Keratinocyte (primary cell): ENCODE measurements around the gene RIPK3. TPM values are rescaled to one million over a fixed set of nuclear protein-coding genes. Genes with fewer than 3 reads are reported as not detected.

Source experiments
- DNase-seq: peaks from one replicate; pipeline ENCODE4 v3.0.0-alpha.2; 2011; ENCODE audit warnings: low read depth, missing footprints, low spot score
- FAIRE-seq: peaks from 2 replicates; lab custom pipeline; 2011; peaks lifted over from hg19 to GRCh38; lab: Jason Lieb, UNC
- H2AFZ ChIP-seq: 2 replicates; pipeline ENCODE4 v1.6.0; 2012; ENCODE audit warnings: low read length, control low read depth, inconsistent platforms; ENCODE audit not compliant: control insufficient read depth
- H3K27ac ChIP-seq: 2 replicates; pipeline ENCODE4 v1.5.1; 2011; ENCODE audit warnings: low read length; ENCODE audit not compliant: control insufficient read depth, insufficient read depth
- H3K27me3 ChIP-seq: 3 replicates; pipeline ENCODE4 v1.6.0; 2011; ENCODE audit warnings: low read length; ENCODE audit not compliant: control insufficient read depth, insufficient read depth; ENCODE audit errors: extremely low read depth
- H3K36me3 ChIP-seq, 2 experiments: 2 replicates in 1 of 2; 3 replicates in 1 of 2; pipeline ENCODE4 v1.5.1; 2011; ENCODE audit warnings: low read length in 2 of 2, mild to moderate bottlenecking in 1 of 2; ENCODE audit not compliant: control insufficient read depth in 2 of 2, insufficient read depth in 2 of 2; ENCODE audit errors: extremely low read depth in 1 of 2
- H3K4me1 ChIP-seq: 3 replicates; pipeline ENCODE4 v1.5.1; 2011; ENCODE audit warnings: low read length; ENCODE audit not compliant: control insufficient read depth, insufficient read depth; ENCODE audit errors: extremely low read depth
- H3K4me2 ChIP-seq: 3 replicates; pipeline ENCODE4 v1.6.0; 2011; ENCODE audit warnings: low read depth, low read length; ENCODE audit not compliant: control insufficient read depth, insufficient read depth; ENCODE audit errors: extremely low read depth
- H3K4me3 ChIP-seq, 3 experiments: fragments of 200-600 bp in 1 of 3; sonication (generic) in 1 of 3; 2 replicates in 2 of 3; 3 replicates in 1 of 3; pipeline ENCODE4 v1.5.1; 2011 to 2016; ENCODE audit warnings: low read length in 3 of 3, mild to moderate bottlenecking in 3 of 3, control low read depth in 2 of 3, inconsistent platforms in 1 of 3, low read depth in 1 of 3, mixed read lengths in 1 of 3, mixed run types in 1 of 3, moderate library complexity in 1 of 3; ENCODE audit not compliant: control insufficient read depth in 2 of 3, insufficient read depth in 2 of 3; ENCODE audit errors: extremely low read depth in 1 of 3
- H3K79me2 ChIP-seq: 2 replicates; pipeline ENCODE4 v1.6.0; 2012; ENCODE audit warnings: low read length; ENCODE audit not compliant: control insufficient read depth, insufficient read depth
- H3K9ac ChIP-seq: 3 replicates; pipeline ENCODE4 v1.6.0; 2011; ENCODE audit warnings: low read length; ENCODE audit not compliant: control insufficient read depth, insufficient read depth; ENCODE audit errors: extremely low read depth
- H3K9me1 ChIP-seq: 3 replicates; pipeline ENCODE4 v1.6.0; 2011; ENCODE audit warnings: low read length; ENCODE audit not compliant: control insufficient read depth, insufficient read depth; ENCODE audit errors: extremely low read depth
- H3K9me3 ChIP-seq: 2 replicates; pipeline ENCODE4 v1.5.1; 2012; ENCODE audit warnings: low read depth, low read length; ENCODE audit not compliant: control insufficient read depth
- H4K20me1 ChIP-seq: 3 replicates; pipeline ENCODE4 v1.6.0; 2011; ENCODE audit warnings: low read length; ENCODE audit not compliant: control insufficient read depth, insufficient read depth; ENCODE audit errors: extremely low read depth
- EZH2 ChIP-seq: IDR thresholded peaks from one replicate; pipeline ENCODE4 v1.6.1; 2012; ENCODE audit warnings: inconsistent platforms, mild to moderate bottlenecking, low read length, moderate library complexity
- dilution Hi-C: fragments of 300-500 bp; cut with MboI; formaldehyde crosslinking; loops from one replicate; pipeline ENCODE4 v1.7.0; 2020; ENCODE audit warnings: low sequenced_read_pairs; ENCODE audit not compliant: extremely low pct_ligation_motif_present
- polyA plus RNA-seq, 5 experiments: library from polyadenylated mRNA; depleted of rRNA in 3 of 5; stranded (reverse) in 3 of 5; stranded (forward) in 1 of 5; unstranded in 1 of 5; fragments of >200 nt; gene quantifications; 1 replicate in 1 of 5; 2 replicates in 3 of 5; 3 replicates in 1 of 5; pipeline versions ENCODE4 v1.2.1 to v1.2.3, GENCODE V29; 2011 to 2012; ENCODE audit warnings: missing spikeins in 2 of 5, low read depth in 1 of 5, low replicate concordance in 1 of 5
- TF ChIP-seq, protein P1 (sequence below), 3 experiments: IDR thresholded peaks in 1 of 3; conservative IDR thresholded peaks in 1 of 3; optimal IDR thresholded peaks in 1 of 3; 2 replicates in 2 of 3; 3 replicates in 1 of 3; pipeline versions ENCODE3 to v1.5.1; 2011; ENCODE audit warnings: low read length in 3 of 3, mild to moderate bottlenecking in 3 of 3, moderate library complexity in 2 of 3, control low read depth in 1 of 3, inconsistent platforms in 1 of 3; ENCODE audit not compliant: insufficient read depth in 2 of 3; ENCODE audit errors: extremely low read depth in 1 of 3

RIPK3 gene
- polyA plus RNA-seq, 1 donor (not counting 4 experiments of a cell fraction or from before 2014, with no cell fraction given): 8.0 TPM

- H3K4me3 ChIP-seq: no peak overlapping the region
- H3K4me1 ChIP-seq: peaks cover 22% of the 10 kb centered on the region
- DNase-seq (no peak), FAIRE-seq (no peak)
- no peaks in the 10 kb centered on the region for H3K9me1 ChIP-seq
- H4K20me1 ChIP-seq: no peaks in the 10 kb centered on the region
- H3K36me3 ChIP-seq: no peaks in the 10 kb centered on the region
- H3K4me2 ChIP-seq: no peak overlapping the region
- dilution Hi-C loops: no loop called here
- no peak for TF ChIP-seq EZH2
- TF ChIP-seq, protein P1, sequence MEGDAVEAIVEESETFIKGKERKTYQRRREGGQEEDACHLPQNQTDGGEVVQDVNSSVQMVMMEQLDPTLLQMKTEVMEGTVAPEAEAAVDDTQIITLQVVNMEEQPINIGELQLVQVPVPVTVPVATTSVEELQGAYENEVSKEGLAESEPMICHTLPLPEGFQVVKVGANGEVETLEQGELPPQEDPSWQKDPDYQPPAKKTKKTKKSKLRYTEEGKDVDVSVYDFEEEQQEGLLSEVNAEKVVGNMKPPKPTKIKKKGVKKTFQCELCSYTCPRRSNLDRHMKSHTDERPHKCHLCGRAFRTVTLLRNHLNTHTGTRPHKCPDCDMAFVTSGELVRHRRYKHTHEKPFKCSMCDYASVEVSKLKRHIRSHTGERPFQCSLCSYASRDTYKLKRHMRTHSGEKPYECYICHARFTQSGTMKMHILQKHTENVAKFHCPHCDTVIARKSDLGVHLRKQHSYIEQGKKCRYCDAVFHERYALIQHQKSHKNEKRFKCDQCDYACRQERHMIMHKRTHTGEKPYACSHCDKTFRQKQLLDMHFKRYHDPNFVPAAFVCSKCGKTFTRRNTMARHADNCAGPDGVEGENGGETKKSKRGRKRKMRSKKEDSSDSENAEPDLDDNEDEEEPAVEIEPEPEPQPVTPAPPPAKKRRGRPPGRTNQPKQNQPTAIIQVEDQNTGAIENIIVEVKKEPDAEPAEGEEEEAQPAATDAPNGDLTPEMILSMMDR (optimal IDR thresholded peaks at IDR 0.05 in 1 of 3, IDR thresholded peaks at IDR 0.05 in 1 of 3, conservative IDR thresholded peaks at IDR 0.05 in 1 of 3; ENCODE audit: extremely low read depth in 1 of 3, insufficient read depth in 2 of 3, low read length in 3 of 3): no peak
- H3K27ac ChIP-seq: no peak overlapping the region
- H3K27me3 ChIP-seq: no peaks in the 10 kb centered on the region
- no peak overlapping the region for H3K9ac ChIP-seq
- H2AFZ ChIP-seq: no peak overlapping the region
- no peaks in the 10 kb centered on the region for H3K9me3 ChIP-seq
- H3K79me2 ChIP-seq: no peaks in the 10 kb centered on the region
These were observed 30.3 kb upstream of the RIPK3 start for GRCh38 chr14:24369907-24370687.

- dilution Hi-C loops: no loop called here
- Histone ChIP-seq H3K4me2 (no peak overlapping the region), H4K20me1 (no peaks in the 10 kb centered on the region), H3K27ac (no peak overlapping the region), H3K9ac (no peak overlapping the region), H3K79me2 (no peaks in the 10 kb centered on the region), H3K4me1 (peaks cover 23% of the 10 kb centered on the region), H3K4me3 (no peak overlapping the region), H3K36me3 (no peaks in the 10 kb centered on the region), H3K9me1 (no peaks in the 10 kb centered on the region), H3K27me3 (no peaks in the 10 kb centered on the region), H2AFZ (no peak overlapping the region), H3K9me3 (no peaks in the 10 kb centered on the region)
- no peak for TF ChIP-seq EZH2
- TF ChIP-seq, protein P1 (optimal IDR thresholded peaks at IDR 0.05 in 1 of 3, IDR thresholded peaks at IDR 0.05 in 1 of 3, conservative IDR thresholded peaks at IDR 0.05 in 1 of 3; ENCODE audit: extremely low read depth in 1 of 3, insufficient read depth in 2 of 3, low read length in 3 of 3): no peak
- DNase-seq (no peak), FAIRE-seq (no peak)
These were observed 29.7 kb upstream of the RIPK3 start for GRCh38 chr14:24369463-24369862.
